Upper lobe of left lung (tissue), 4 donors: ENCODE results near the gene CIPC.

Source experiments
- POLR2A ChIP-seq, 4 donors: fragments of 450-650 bp; IDR thresholded peaks; one replicate each; pipeline ENCODE4 v1.5.1; 2016 to 2017; ENCODE audit warnings: antibody characterized with exemption in 4 of 4, mild to moderate bottlenecking in 2 of 4
- POLR2AphosphoS5 ChIP-seq, 2 donors: sonication (generic); formaldehyde crosslinking; IDR thresholded peaks; one replicate each; pipeline ENCODE4 v1.5.1; 2017; ENCODE audit warnings: antibody characterized with exemption in 2 of 2
- TF ChIP-seq, protein P1 (sequence below), 6 experiments: fragments of 450-650 bp in 4 of 6; fragments of 200-600 bp in 2 of 6; sonication (generic) in 2 of 6; IDR thresholded peaks; one replicate each; pipeline ENCODE4 v1.5.1; 2016 to 2019; ENCODE audit warnings: antibody characterized with exemption in 6 of 6

GRCh38 chr14:77092676-77093075 lies 5.4 kb upstream of the CIPC start:
- TF ChIP-seq, protein P1, sequence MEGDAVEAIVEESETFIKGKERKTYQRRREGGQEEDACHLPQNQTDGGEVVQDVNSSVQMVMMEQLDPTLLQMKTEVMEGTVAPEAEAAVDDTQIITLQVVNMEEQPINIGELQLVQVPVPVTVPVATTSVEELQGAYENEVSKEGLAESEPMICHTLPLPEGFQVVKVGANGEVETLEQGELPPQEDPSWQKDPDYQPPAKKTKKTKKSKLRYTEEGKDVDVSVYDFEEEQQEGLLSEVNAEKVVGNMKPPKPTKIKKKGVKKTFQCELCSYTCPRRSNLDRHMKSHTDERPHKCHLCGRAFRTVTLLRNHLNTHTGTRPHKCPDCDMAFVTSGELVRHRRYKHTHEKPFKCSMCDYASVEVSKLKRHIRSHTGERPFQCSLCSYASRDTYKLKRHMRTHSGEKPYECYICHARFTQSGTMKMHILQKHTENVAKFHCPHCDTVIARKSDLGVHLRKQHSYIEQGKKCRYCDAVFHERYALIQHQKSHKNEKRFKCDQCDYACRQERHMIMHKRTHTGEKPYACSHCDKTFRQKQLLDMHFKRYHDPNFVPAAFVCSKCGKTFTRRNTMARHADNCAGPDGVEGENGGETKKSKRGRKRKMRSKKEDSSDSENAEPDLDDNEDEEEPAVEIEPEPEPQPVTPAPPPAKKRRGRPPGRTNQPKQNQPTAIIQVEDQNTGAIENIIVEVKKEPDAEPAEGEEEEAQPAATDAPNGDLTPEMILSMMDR (IDR thresholded peaks at IDR 0.05), result no peak
- TF ChIP-seq POLR2A (IDR thresholded peaks at IDR 0.05), result no peak
- no peak for TF ChIP-seq POLR2AphosphoS5 (IDR thresholded peaks at IDR 0.05)
